DOHH2 (cell line): ENCODE results near the gene ADIG.

Experiments used
- H3F3A ChIP-seq: fragments of 200-600 bp; sonication (generic), shearing (Covaris generic); 2 replicates; pipeline ENCODE4 v1.6.0; 2016; ENCODE audit warnings: antibody characterized with exemption, mild to moderate bottlenecking; ENCODE audit not compliant: control insufficient read depth, insufficient read depth
- H3K27ac ChIP-seq: fragments of 200-600 bp; sonication (generic); 2 replicates; pipeline ENCODE4 v1.5.1; 2014; ENCODE audit warnings: low read depth, mild to moderate bottlenecking, low read length, moderate library complexity
- H3K27me3 ChIP-seq: fragments of 200-600 bp; sonication (generic); 2 replicates; pipeline ENCODE4 v1.6.1; 2014; ENCODE audit warnings: mild to moderate bottlenecking, low read length, mixed read lengths; ENCODE audit not compliant: control insufficient read depth
- H3K36me3 ChIP-seq: fragments of 200-600 bp; sonication (generic); 2 replicates; pipeline ENCODE4 v1.6.1; 2014; ENCODE audit warnings: mild to moderate bottlenecking, low read length, moderate library complexity, mixed read lengths; ENCODE audit not compliant: control insufficient read depth
- H3K4me1 ChIP-seq: fragments of 200-600 bp; sonication (generic); 2 replicates; pipeline ENCODE4 v1.6.1; 2014; ENCODE audit warnings: mild to moderate bottlenecking, low read length, mixed read lengths; ENCODE audit not compliant: control insufficient read depth
- H3K4me2 ChIP-seq: fragments of 200-600 bp; sonication (generic); 2 replicates; pipeline ENCODE4 v1.6.0; 2014; ENCODE audit warnings: mild to moderate bottlenecking, low read length, moderate library complexity
- H3K4me3 ChIP-seq: fragments of 200-600 bp; sonication (generic); 2 replicates; pipeline ENCODE4 v1.5.1; 2014; ENCODE audit warnings: mild to moderate bottlenecking, low read length, mixed read lengths
- H3K79me2 ChIP-seq: fragments of 200-600 bp; sonication (generic); 2 replicates; pipeline ENCODE4 v1.6.1; 2014; ENCODE audit warnings: mild to moderate bottlenecking, low read length, mixed read lengths; ENCODE audit not compliant: control insufficient read depth
- H3K9me2 ChIP-seq: fragments of 200-600 bp; sonication (generic); replicated peaks from 2 replicates; pipeline ENCODE4 v1.6.1; 2014; ENCODE audit warnings: mild to moderate bottlenecking, low read length, mixed read lengths; ENCODE audit not compliant: control insufficient read depth
- H3K9me3 ChIP-seq: fragments of 200-600 bp; sonication (generic); 2 replicates; pipeline ENCODE4 v1.6.1; 2014; ENCODE audit warnings: antibody characterized with exemption, low read length, mixed read lengths; ENCODE audit not compliant: control insufficient read depth, insufficient read depth
- H4K20me1 ChIP-seq: fragments of 200-600 bp; sonication (generic); 2 replicates; pipeline ENCODE4 v1.6.0; 2014; ENCODE audit warnings: low read depth, mild to moderate bottlenecking, antibody characterized with exemption, low read length, moderate library complexity; ENCODE audit not compliant: control insufficient read depth, insufficient read depth
- CTCF ChIP-seq: fragments of 200-600 bp; sonication (generic); IDR thresholded peaks from one replicate; pipeline ENCODE4 v1.5.1; 2014; ENCODE audit warnings: antibody characterized with exemption, mild to moderate bottlenecking, low read depth, low read length; ENCODE audit not compliant: poor library complexity, severe bottlenecking
- EZH2phosphoT487 ChIP-seq: fragments of 200-600 bp; sonication (generic); IDR thresholded peaks from 2 replicates; pipeline ENCODE4 v1.6.1; 2017; ENCODE audit warnings: borderline replicate concordance, mild to moderate bottlenecking, antibody characterized with exemption, low read length, moderate library complexity, mixed read lengths

ADIG gene

DNA sequence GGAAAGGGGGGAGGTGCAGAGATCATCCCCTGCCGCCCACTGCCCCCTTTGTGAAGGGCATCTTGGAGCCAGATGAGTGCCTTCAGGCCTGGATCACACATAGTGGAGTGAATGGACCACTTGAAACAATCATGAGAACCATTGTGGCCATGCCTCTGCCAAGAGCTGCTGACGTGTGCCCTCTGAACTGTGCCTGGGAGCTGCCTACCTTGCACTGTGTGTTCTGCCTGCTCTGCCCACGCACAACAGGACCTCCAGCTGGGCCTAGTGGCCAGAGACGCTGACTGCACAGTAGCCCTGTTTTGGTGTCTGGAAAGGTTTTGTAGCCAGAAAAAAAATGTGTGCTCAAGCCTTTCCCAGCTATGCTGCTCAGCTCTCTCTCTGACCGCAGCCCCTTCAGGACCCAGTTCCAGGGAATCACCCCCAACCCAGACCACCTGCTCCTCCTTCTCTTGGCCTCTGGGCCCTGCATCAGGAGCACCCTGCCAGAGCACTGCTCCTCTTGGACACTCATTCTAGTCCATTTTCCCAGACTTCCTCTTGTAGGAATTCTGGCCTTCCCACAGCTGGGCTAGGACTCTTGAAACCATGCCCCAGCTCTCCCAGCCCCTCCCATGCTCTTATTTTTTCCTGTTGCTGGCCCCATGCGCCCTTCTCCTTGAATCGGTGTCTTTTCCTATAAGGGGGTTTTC is 1.6 kb upstream of the ADIG start:
- no peaks in the 10 kb centered on the region for H3K9me3 ChIP-seq
- peaks cover 17% of the 10 kb centered on the region for H3K36me3 ChIP-seq
- H3K27me3 ChIP-seq, result peaks cover 4% of the 10 kb centered on the region; the same call in 1 of the 2 replicates
- H3K9me2 ChIP-seq, result no peaks in the 10 kb centered on the region
- TF ChIP-seq CTCF, result no peak
- no peak for TF ChIP-seq EZH2phosphoT487
- H3F3A ChIP-seq, result no peaks in the 10 kb centered on the region
- no peaks in the 10 kb centered on the region for H4K20me1 ChIP-seq
- no peak overlapping the region for H3K27ac ChIP-seq
- no peak overlapping the region for H3K4me3 ChIP-seq
- H3K79me2 ChIP-seq, result no peaks in the 10 kb centered on the region
- H3K4me2 ChIP-seq, result no peak overlapping the region
- H3K4me1 ChIP-seq, result no peaks in the 10 kb centered on the region

- H3K79me2 ChIP-seq, result no peaks in the 10 kb centered on the region
- TF ChIP-seq CTCF (no peak), EZH2phosphoT487 (no peak)
- H3K9me2 ChIP-seq, result no peaks in the 10 kb centered on the region
- no peak overlapping the region for H3K27ac ChIP-seq
- H3F3A ChIP-seq, result no peaks in the 10 kb centered on the region
- H4K20me1 ChIP-seq, result no peaks in the 10 kb centered on the region
- H3K9me3 ChIP-seq, result no peaks in the 10 kb centered on the region
- H3K36me3 ChIP-seq, result peaks cover 12% of the 10 kb centered on the region
- H3K4me1 ChIP-seq, result no peaks in the 10 kb centered on the region
- peaks cover 4% of the 10 kb centered on the region; the same call in 1 of the 2 replicates for H3K27me3 ChIP-seq
- H3K4me2 ChIP-seq, result no peak overlapping the region
- no peak overlapping the region for H3K4me3 ChIP-seq
Observed at GRCh38 chr20:38579921-38580320, 1.1 kb upstream of the ADIG start.

DNA sequence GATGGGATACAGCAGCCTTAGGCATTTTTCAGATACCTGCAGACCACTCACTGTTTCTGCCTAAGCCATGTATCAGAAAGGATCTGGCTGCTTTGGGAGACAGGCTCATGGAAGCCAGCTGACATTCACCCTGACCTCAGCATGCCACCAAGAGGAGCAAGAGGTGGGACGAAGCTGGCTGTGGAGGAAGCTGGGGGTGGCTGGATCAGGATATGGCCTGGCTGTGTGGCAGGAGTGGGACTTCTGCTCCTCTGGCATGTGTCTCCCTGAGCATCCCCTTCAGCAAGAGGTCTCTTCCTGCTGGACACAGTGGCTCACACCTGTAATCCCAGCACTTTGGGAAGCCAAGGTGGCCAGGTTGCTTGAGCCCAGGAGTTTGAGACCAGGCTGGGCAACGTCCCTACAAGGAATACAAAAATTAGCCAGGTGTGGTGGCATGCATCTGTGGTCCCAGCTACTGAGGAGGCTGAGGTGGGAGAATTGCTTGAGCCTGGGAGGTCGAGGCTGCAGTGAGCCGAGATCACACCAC is 897 bp downstream of the ADIG start:
- H3K27ac ChIP-seq, result no peak overlapping the region
- no peaks in the 10 kb centered on the region for H3K9me2 ChIP-seq
- H3K4me3 ChIP-seq, result no peak overlapping the region
- H3K9me3 ChIP-seq, result no peaks in the 10 kb centered on the region
- H3K4me2 ChIP-seq, result no peak overlapping the region
- H3K4me1 ChIP-seq, result no peaks in the 10 kb centered on the region
- H3K36me3 ChIP-seq, result no peaks in the 10 kb centered on the region
- H3K79me2 ChIP-seq, result no peaks in the 10 kb centered on the region
- H4K20me1 ChIP-seq, result no peaks in the 10 kb centered on the region
- peaks cover 4% of the 10 kb centered on the region; the same call in 1 of the 2 replicates for H3K27me3 ChIP-seq
- no peaks in the 10 kb centered on the region for H3F3A ChIP-seq
- TF ChIP-seq CTCF, result no peak
- TF ChIP-seq EZH2phosphoT487, result no peak
